ENCODE data around the gene TULP4. TPM values are rescaled to one million over a fixed set of nuclear protein-coding genes. Genes with fewer than 3 reads are reported as not detected.

TULP4 gene
- total RNA-seq, 6 donors from 2014 or later, result 78.7 to 150 (median 94.4) TPM

DNA sequence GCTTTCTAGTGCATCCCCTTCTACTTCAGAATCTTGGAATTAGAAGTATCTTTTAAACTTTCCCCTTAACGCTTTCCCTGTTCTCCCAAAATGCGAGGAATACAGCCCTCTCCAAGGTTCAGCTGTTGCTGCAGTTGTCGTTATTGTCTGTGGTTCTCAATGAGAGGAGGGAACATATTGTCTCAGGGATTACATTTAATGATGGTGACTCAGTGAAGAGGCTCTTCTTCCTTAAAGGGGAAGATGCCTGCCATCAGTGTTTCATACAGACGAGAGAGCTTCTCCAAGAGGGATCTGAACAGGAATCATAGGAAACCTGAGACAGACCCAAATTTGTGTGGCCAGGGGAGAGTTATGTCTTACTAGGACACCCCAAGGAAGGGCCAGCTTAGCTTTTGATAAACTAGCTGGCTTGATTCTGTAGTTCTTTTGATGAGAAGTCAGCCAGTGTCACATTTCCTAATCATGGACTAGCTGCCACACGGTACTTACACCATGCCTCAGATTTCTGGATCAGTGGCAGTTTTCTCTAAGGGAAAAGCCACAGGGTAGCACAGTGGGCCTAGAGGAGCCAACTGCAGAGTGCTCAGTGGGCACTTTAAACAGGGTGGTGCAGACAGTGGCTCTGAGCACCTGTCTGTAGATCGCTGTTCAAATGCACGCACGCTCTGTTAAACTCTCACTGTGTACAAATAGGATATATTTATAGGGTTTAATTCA is 187.9 kb downstream of the TULP4 start:
- WGBS, 2 donors, result 94 to 95% methylated on average over 8 of the region's 8 CpGs
- Histone ChIP-seq H3K9me3 (no peaks in the 10 kb centered on the region), H3K4me1 (no peaks in the 10 kb centered on the region), H3K27ac (no peak overlapping the region), H3K27me3 (no peaks in the 10 kb centered on the region), H3K36me3 (peaks cover 0 to 53% (median 31%) of the 10 kb centered on the region in 4 donors), H3K4me3 (no peak overlapping the region)
- ATAC-seq (ENCODE audit: low FRiP score in 2 of 2) (no peak), DNase-seq (no peak)
- TF ChIP-seq POLR2A (IDR thresholded peaks at IDR 0.05), result no peak
- TF ChIP-seq EP300 (IDR thresholded peaks at IDR 0.05), result no peak
- TF ChIP-seq POLR2AphosphoS5 (IDR thresholded peaks at IDR 0.05), result no peak
- TF ChIP-seq CTCF (IDR thresholded peaks at IDR 0.05), result no peak

GRCh38 chr6:158501360-158502262 is 189.3 kb downstream of the TULP4 start:
- 92 to 96% methylated on average over 12 to 23 of the region's 26 CpGs for WGBS, 2 donors
- H3K4me3 ChIP-seq, result no peak overlapping the region
- no peak for TF ChIP-seq CTCF (IDR thresholded peaks at IDR 0.05)
- no peak for TF ChIP-seq EP300 (IDR thresholded peaks at IDR 0.05)
- TF ChIP-seq POLR2A (IDR thresholded peaks at IDR 0.05), result no peak
- TF ChIP-seq POLR2AphosphoS5 (IDR thresholded peaks at IDR 0.05), result no peak
- ATAC-seq (ENCODE audit: low FRiP score in 2 of 2) (no peak), DNase-seq (peak in 1 of 2 donors; percentile 70)
- H3K27ac ChIP-seq, result no peak overlapping the region
- no peaks in the 10 kb centered on the region for H3K9me3 ChIP-seq
- no peaks in the 10 kb centered on the region for H3K4me1 ChIP-seq
- no peaks in the 10 kb centered on the region for H3K27me3 ChIP-seq
- peaks cover 0 to 45% (median 29%) of the 10 kb centered on the region in 4 donors for H3K36me3 ChIP-seq

GRCh38 chr6:158502263-158502950 is 190.1 kb downstream of the TULP4 start:
- H3K4me1 ChIP-seq, result no peaks in the 10 kb centered on the region

DNA sequence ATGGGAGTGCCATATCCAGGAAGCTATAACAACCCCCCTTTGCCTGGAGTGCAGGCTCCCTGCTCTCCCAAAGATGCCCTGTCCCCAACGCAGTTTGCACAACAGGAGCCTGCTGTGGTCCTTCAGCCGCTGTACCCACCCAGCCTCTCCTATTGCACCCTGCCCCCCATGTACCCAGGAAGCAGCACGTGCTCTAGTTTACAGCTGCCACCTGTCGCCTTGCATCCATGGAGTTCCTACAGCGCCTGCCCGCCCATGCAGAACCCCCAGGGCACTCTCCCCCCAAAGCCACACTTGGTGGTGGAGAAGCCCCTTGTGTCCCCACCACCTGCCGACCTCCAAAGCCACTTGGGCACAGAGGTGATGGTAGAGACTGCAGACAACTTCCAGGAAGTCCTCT is 191.0 kb downstream of the TULP4 start:
- Histone ChIP-seq H3K4me1 (no peaks in the 10 kb centered on the region), H3K27ac (no peak overlapping the region), H3K36me3 (peaks cover 0 to 41% (median 31%) of the 10 kb centered on the region in 4 donors), H3K27me3 (no peaks in the 10 kb centered on the region), H3K9me3 (no peaks in the 10 kb centered on the region), H3K4me3 (no peak overlapping the region)
- TF ChIP-seq POLR2A (IDR thresholded peaks at IDR 0.05) (no peak), CTCF (IDR thresholded peaks at IDR 0.05) (no peak)
- peak in 1 of 2 donors; percentile 39 for DNase-seq
- WGBS, 2 donors, result 96 to 99% methylated on average over 7 of the region's 7 CpGs
- ATAC-seq (ENCODE audit: low FRiP score in 2 of 2), result no peak

More at GRCh38 chr6:158502263-158502950, 190.1 kb downstream of the TULP4 start:
- Histone ChIP-seq H3K27ac (no peak overlapping the region), H3K36me3 (peaks cover 0 to 45% (median 33%) of the 10 kb centered on the region in 4 donors), H3K9me3 (no peaks in the 10 kb centered on the region), H3K4me3 (no peak overlapping the region), H3K27me3 (no peaks in the 10 kb centered on the region)
- WGBS, 2 donors, result 95 to 100% methylated on average over 6 to 33 of the region's 43 CpGs
- TF ChIP-seq POLR2AphosphoS5 (IDR thresholded peaks at IDR 0.05) (no peak), CTCF (IDR thresholded peaks at IDR 0.05) (no peak), EP300 (IDR thresholded peaks at IDR 0.05) (no peak), POLR2A (IDR thresholded peaks at IDR 0.05) (no peak)
- ATAC-seq (ENCODE audit: low FRiP score in 2 of 2) (peak in 1 of 2 donors; percentile 31), DNase-seq (peak in 1 of 2 donors; percentile 81)

All from upper lobe of left lung (tissue), 6 donors.